ENCODE measurements around the gene CISTR.
"Not testable (repeated sequence)": the region's sequence is repeated elsewhere in the genome, so short reads cannot be mapped to it uniquely, and the experiment has no call there.

CISTR gene

DNA sequence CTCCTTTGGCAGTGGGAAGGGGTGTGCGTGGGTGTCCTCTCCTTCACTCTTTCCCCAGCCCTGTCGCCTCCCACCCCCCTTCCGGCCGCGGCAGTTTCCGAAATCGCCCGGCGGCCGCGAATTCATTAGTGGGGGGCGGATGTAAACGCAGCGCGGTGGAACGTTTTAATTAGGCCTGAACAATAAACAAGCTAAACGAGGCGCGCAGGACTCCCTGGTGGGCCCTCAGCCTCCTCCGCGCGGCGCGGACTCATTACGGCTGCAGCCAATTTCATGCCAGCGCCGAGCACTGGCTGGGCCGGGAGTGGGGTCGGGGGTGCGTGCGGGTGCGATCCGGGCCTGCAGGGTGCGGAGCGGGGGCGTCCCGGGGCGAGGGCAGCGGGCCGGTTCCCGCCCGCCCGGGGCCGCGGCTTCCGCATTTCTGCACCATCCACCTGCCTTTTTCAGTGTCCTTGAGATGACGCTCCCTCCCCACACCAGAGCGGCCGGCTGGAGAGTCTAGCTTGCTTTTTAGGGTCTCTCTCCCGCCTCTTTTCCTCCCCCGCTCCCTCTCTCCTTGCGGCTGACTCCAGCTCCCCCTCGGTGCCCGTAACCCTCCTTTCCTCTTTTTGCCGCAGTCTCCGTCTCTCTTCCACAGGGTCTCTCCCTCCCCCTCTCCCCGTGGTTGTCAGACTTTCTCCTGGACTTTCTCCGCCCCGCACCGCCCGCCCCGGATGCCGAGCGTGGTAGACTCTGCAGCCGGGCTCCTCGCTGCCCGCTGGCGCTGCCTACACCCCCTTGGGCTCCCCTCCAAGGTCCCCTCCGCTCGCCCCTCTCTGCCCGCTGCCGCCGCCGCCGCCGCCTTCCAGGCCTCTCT, at the start of gene CISTR:
CISTR (minus strand) TSS at position 644 of the 856 bp plus-strand sequence.
- no peak for DNase-seq (ENCODE audit: low read depth)

GRCh38 chr12:53798575-53798974, 46.8 kb upstream of the CISTR start:
- DNase-seq (ENCODE audit: low read depth): no peak

- DNase-seq (ENCODE audit: low read depth): no peak
Measured at GRCh38 chr12:53795927-53796326, 44.1 kb upstream of the CISTR start.

- DNase-seq (ENCODE audit: low read depth): no peak
Measured at GRCh38 chr12:53793221-53793620, 41.4 kb upstream of the CISTR start.

- peak; percentile 32 for DNase-seq (ENCODE audit: low read depth)
Measured at GRCh38 chr12:53791735-53792326, 40.1 kb upstream of the CISTR start.

DNA sequence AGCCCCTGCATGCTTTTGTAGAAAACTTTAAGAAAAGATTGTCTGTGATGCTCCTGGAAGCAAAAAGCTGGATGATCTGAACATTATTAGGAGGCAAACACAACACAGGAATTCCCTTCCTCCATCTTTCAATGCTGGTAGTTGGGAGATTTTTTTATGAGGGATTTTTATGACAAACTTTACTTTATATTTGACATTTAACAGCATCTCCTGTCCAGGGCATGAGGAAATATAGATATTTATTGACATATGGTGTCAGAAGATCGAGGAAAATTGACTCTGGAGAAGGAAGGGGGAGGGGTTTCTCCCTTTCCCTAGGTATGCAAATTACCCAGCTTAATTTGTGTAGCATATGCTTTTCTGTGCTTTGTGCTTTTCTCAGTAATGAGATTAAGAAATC, 37.8 kb upstream of the CISTR start:
- no peak for DNase-seq (ENCODE audit: low read depth)

DNA sequence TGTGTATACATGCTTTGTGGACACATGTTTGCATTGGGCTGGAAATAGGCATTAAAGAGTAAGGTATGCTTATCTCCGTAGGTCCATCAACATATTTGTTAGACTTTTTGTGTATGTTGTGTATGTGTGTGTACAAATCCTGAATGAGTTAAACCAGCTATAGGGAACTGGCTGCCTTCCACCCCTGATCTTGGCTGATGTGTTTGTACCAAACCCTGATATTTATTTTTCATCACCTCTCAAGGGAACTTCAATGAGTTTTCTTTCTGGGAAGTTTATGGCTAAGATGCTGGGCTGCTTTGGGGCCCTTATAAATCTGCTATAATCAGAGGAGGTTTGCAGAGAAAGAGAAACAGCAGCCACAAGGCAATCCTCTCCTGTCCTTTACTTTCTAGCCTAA, 37.1 kb upstream of the CISTR start:
- DNase-seq (ENCODE audit: low read depth): no peak

DNA sequence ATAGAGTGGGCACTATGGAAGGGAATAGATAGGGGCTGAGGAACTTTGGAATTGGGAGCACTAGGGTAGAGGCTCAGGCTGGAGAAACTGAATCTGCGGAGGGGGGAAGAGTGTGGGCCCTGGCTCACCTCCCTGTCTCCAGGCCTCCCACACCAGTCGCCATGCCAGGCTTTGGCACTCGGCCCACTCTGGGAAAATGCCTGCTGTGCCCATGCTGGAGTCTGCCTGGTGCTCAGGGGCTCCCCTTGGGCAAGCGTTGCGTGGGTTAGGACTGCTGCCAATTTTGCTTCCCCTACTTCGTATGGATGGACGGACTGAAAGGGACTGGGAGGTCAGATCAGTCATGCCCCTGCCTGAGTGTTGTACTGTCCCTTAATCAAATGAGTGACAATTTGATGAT, 34.6 kb upstream of the CISTR start:
- DNase-seq (ENCODE audit: low read depth): no peak

GRCh38 chr12:53785161-53785560, 33.4 kb upstream of the CISTR start:
- DNase-seq (ENCODE audit: low read depth): no peak

DNA sequence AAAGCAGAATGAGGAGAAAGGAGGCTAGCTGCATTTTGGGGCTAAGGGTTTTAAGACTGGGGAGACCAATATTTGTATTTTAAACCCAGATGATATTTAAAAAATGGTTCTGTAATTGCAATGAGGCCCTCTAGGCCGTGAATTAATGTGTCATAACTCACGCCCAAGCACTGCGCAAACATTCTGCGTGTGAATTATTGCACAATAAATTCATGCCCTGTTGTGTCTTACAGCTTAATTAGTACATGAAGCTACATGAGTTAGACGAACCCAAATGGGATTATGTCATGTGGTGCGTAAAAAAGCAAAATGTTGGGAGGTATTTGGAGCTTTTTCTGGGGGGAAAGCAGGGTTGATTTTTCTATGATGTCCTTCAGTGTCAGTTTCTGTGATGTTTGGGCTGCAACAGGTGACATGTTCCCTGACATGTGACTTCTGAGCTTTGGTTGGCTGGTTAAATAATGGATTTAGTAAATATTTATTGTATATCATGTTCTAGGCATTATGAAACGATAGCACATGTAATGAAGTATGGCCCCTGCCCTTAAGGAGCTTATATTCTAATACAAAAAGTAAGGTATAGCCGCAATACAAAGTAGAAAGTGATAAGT, 30.4 kb upstream of the CISTR start:
- no peak for DNase-seq (ENCODE audit: low read depth)

GRCh38 chr12:53781228-53781801, 29.5 kb upstream of the CISTR start:
- no peak for DNase-seq (ENCODE audit: low read depth)

DNA sequence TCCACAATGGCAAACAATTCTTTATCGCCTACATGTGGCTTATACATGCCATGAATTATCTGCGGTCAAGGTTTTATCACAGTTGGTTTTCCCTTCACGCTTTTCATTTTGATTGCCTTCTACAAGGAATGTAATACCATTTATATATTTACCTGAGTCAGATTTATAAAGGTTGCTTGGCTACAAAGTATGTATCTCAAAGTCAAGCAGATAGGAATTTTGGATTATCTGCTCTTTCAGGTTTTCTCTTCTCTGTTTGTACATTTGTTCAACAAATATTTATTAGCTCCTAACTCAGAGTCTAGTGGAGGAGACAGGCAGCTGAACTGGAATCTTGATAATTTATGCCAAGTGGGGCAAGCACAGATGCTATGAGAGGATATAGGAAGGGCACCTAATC, 28.5 kb upstream of the CISTR start:
- DNase-seq (ENCODE audit: low read depth): no peak

DNA sequence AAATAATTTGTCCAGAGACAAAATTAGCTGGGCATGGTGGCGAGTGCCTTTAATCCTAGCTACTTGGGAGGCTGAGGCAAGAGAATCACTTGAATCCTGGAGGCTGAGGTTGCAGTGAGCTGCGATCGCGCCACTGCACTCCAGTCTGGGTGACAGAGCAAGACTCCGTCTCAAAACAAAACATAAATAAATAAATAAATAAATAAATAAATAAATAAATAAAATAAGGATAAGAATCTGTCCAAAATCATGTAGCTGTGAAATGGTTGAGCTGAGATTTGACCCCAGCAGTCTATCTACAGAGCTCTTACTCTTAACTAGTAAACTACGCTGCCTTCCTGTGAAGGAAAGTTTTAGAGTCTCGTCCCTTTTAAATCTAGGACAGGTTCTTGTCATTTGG, 27.9 kb upstream of the CISTR start:
- DNase-seq (ENCODE audit: low read depth): not testable (repeated sequence)

DNA sequence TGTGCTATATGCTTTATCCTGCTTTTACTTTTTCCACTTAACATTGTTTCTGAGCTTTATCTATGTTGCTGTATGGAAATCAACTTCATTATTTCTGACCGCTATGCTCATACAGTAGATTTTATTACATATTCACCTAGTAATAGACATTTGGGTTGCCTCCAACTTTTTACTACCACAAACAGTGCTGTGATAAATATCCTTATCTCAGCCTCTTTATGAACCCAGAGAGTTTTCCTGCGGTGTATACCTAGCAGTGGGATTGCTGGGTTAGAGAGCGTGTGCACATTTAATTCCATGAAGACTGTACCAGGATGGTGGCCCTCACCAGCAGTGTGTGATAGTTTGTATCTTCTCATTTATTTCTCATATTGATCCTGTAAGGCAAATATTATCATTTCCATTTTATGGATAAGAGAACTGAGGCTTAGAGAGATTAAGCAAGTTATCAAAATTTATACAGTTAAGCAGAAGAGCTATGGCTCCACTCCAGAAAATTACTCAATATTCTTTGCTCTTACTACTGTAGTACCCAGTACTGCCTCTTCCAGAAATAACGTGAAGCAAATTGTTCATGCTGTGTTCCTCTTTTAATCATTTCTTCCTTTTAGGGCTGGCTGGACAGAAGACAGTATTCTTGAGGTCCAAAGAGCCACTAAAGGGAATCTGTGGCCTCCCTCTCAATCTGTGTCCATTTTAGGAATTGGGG, 26.3 kb upstream of the CISTR start:
- DNase-seq (ENCODE audit: low read depth): no peak

DNA sequence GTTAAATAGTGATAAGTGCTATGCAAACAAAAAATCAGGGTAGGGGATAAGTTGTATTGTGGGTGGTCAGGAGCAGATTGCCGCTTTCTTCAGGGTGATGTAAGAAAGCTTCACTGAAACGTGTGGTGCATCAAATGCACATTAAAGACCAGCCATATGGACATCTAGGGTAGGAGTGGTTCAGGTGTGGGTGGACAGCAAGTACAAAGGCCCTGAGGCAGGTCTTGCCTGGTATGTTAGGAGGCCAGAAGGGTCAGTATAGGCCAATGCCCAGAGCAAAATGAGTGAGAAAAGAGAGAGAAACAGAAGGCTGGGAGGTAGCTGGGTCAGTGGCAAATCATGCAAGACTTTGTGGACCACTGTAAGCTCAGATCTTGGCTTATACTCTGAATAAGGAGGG, 25.6 kb upstream of the CISTR start:
- DNase-seq (ENCODE audit: low read depth): no peak

- no peak for DNase-seq (ENCODE audit: low read depth)
Measured at GRCh38 chr12:53776872-53777271, 25.1 kb upstream of the CISTR start.

- DNase-seq (ENCODE audit: low read depth): no peak
Measured at GRCh38 chr12:53775478-53776145, 23.8 kb upstream of the CISTR start.

DNA sequence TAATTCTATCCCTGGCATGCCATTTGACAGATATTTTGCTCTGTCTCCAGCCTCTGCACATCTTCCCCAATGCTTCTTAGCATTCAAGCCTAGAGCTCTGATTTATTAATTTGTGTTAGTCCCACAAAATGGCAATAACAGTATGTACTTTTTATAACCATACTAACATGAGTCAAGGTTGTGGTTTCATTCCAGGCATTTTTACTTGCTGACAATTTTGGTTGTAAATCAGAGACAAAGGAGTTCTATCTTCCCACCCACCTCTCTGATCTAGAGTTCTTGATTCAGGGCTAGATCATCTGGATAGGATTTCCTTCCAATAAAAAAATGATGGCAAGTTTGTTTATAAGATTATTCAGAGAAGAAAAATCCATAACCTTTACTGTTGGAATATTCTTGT, 18.5 kb upstream of the CISTR start:
- DNase-seq (ENCODE audit: low read depth): no peak

- DNase-seq (ENCODE audit: low read depth): no peak
Measured at GRCh38 chr12:53768976-53769375, 17.2 kb upstream of the CISTR start.

DNA sequence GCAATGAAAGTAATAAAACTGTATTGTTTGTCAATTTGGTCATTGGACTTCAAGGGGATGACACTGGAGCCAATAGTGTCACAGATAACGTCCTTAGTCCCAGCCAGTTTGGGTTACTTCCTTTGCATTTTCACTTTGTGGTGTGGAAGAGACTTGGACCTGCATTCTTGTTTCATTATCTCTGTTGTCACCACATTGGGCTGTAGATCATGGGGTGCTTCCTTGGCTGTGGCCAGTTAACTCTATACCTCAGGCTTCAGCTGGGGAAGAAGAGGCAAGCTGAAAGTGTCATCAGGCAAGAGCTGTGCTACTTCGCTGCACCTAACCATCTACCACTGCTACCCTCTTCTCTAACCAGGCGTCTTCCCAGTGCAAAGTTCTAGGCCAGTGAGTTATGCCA, 15.1 kb upstream of the CISTR start:
- no peak for DNase-seq (ENCODE audit: low read depth)

DNA sequence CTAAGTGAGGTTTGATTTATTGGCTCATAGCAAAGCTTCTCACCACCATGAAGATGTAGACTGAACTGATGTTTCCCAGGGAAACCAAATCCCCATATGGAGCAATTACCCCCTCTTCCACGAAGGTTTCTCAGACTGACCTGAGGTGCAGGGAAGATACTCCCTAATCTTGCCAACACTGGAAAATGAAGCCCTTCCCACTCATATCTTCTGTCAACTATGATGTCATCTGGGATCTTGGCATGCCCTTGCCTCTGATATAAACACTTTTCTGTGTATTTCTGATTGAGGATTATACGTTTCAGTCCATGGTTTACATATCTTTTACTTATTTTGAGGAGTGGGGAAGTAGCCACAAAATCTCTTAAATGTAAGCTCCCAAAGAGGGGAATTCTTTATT, 14.1 kb upstream of the CISTR start:
- no peak for DNase-seq (ENCODE audit: low read depth)

GRCh38 chr12:53764615-53765014, 12.8 kb upstream of the CISTR start:
- DNase-seq (ENCODE audit: low read depth): no peak

Data from activated T-cell treated with anti-CD3 and anti-CD28 coated beads for 1 hour (primary cell).